ENCODE results near the gene LOXHD1.

The LOXHD1 gene

DNA sequence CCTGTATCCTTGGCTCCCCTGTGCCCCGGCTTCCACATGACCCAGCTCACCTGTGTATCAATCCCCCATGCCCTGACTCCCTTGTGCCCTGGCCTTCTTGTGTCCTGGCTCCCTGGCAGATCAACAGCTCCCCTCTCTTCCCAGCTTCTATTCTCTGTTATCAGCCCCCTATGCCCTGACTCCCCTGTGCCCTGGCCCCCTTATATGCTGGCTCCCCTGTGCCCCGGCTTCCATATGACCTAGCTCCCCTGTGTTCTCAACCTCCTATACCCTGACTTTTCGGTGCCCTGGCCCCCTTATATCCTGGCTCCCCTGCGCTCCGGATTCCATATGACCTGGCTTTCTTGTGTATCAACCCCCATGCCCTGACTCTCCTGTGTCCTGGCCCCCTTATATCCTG lies 209.2 kb downstream of the LOXHD1 start:
- DNase-seq (ENCODE audit: low read depth in 3 of 3): no peak

DNA sequence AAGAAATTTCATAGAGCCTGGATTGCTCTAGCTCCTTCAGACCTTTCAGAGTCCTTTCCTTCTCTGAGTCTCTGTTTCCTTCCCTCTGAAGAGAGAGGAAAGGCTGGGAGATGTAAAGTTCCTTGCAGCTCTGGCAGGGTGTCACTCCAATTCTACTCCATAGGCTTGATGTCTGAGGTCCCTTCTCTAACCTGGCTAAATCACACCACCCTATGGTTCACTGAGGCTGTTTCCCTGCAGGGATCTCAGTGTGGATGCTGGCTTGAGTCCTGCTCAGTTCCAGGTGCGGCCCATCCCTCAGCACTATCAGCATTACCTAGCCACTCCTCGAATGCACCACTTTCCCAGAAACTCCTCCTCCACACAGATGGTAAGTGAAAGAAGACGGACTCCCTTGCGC lies 209.7 kb downstream of the LOXHD1 start:
- DNase-seq (ENCODE audit: low read depth in 3 of 3): no peak

DNA sequence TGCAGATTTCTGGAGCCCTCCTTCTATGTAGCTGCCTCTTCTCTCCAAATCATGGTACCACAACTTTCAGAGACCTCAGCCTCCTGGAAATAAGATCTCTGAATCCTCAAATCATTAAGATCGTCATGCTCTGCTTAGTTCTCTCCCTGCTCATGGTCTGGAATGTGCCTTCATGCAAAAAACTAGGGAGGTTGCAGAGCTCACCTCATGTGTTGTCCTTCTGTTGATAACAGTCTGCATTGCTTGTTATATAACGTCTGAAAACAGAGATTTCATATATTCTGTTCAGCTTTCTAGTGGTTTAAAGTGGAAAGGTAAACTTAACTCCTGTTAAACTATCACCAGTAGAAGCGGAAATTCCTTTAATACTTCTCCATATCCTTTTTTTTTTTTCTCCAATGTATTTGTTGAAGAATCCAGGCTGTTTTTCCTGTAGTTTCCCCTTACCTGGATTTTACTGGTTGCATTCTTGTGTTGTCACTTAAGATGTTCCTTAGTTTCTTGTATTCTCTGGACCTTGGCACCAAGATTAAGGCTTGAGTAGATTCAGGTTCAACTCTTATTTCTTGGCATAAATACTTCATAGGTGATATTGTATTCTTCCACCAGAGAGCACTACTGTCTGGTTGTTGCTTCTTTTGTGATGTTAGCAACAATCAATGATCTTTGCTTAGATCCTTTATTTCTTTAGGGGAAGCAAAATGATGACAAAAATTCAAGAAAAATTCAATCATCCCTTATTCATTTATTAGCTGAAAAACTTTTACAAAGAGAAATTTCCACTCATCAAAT lies 211.3 kb downstream of the LOXHD1 start:
- no peak for DNase-seq (ENCODE audit: low read depth in 3 of 3)

DNA sequence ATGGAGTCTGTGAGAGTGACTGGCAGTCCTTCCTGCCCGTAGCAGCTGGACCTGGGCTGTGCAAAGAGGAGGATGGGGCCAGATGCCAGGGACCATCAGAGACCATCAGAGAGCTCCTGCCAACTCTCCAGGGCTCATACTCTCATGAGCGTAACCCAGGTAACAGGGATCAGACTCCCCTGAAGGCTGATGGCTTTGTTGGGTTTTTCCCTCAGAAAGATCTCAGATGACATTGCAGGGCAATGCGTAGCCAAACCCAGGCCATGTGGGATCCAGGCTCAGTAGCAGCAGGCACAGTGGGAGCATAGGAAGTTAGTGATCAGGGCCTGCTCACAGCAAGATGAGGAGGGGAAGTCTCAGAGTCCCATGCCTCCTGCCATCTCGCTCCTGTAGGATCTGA lies 218.0 kb downstream of the LOXHD1 start:
- no peak for DNase-seq (ENCODE audit: low read depth in 3 of 3)

DNA sequence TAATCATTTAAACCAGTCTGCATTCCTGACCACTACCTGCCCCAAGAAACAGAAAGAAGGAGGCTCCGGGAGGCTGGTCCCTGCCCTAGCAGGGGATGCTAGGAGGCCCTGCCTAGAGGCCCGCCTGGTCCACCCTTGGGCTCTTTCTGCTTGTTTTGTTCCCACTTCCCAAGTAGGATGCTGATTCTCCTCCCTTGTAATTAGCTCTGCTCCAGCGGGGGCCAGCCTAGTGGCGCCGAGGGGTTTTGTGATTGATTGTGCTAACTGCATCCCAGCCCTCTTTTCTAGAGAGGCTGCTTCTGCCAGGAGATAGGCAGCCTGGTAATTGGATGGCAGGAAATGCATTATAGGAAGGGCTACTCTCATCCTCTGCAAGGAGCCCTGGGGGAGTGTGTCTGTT lies 220.0 kb downstream of the LOXHD1 start:
- DNase-seq (ENCODE audit: low read depth in 3 of 3): no peak

DNA sequence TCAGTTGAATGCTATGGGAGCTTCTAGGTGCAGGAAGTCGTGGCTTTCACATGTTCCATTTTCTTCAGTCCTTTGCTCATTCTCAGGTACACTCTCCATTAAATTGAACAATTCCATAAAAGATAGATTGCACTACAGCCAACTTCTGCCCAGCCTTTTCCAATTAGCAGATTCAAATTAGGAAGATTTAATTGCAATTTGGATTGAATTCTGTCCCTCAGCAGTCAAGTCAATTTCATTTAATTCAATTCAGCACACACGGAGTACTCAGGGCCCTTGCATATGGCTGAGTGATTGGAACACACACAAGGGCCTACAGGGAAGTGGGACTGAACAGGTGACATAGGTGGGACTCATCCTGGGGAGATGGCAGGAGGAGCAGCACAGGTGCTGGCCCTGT lies 220.4 kb downstream of the LOXHD1 start:
- no peak for DNase-seq (ENCODE audit: low read depth in 3 of 3)

DNA sequence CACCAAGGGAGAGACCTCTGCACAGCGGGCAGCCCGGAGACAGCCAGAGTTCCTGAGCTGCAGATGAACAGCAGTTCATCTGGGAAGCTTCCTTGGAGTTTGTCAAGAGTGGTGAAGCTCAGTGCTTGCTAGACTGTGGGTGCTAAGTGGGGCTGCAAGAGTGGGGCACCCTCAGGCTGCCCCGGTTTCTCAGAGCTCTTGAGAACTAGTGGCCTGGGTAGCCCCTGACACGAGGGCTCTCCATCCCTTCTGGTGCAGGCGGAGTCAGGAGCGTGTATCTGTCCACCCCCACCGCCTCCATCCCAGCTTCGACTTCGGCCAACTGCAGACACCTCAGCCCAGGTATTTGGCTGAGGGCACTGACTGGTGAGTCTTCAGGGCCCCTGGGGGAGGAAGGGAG lies 222.0 kb downstream of the LOXHD1 start:
- no peak for DNase-seq (ENCODE audit: low read depth in 3 of 3)

DNA sequence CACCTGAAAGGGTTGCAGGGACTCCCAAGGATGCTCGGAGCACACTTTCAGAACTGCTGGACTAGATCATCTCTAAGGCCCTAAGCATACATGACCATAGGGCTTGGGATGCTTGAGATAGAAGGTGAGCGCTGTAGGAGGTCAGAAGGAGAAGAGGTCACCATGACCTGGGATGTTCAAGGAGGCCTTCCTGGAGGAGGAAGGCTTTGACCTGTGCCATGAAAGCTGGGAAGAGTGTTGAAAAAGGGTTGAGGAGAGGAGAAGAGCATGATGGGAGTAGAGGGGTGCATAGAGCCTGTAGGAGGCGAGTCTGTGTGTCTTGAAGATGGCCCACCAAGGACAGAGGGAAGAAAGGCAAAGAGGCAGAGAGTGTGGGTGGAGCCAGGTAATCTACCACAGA lies 222.4 kb downstream of the LOXHD1 start:
- DNase-seq (ENCODE audit: low read depth in 3 of 3): no peak

DNA sequence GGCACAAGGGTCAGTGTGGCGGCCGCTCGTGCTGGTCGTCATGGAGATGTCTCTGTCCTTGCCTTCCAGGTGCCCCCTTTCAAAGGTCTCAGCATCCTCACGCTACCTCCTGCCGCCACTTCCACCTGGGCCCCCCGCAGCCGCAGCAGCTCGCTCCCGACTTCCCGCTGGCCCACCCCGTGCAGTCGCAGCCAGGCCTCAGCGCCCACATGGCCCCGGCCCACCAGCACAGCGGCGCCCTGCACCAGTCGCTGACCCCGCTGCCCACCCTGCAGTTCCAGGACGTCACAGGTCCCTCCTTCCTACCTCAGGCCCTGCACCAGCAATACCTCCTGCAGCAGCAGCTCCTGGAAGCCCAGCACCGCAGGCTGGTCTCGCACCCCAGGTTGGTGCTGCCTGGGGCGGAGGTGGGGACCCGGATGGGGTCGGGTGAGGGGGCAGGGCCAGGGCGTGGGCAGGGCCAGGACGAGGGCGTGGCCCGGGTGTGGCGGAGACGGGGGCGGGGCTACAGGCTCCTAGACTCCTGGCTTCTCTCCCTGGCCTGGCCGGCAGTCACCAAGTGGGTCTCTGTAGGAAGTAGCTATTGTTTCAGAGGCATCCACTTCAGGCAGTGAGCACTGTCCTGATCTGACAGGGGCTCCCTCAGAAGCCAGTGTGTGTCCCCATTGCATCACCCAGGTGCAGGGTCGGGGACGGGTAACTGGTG lies 223.7 kb downstream of the LOXHD1 start:
- no peak for DNase-seq (ENCODE audit: low read depth in 3 of 3)

DNA sequence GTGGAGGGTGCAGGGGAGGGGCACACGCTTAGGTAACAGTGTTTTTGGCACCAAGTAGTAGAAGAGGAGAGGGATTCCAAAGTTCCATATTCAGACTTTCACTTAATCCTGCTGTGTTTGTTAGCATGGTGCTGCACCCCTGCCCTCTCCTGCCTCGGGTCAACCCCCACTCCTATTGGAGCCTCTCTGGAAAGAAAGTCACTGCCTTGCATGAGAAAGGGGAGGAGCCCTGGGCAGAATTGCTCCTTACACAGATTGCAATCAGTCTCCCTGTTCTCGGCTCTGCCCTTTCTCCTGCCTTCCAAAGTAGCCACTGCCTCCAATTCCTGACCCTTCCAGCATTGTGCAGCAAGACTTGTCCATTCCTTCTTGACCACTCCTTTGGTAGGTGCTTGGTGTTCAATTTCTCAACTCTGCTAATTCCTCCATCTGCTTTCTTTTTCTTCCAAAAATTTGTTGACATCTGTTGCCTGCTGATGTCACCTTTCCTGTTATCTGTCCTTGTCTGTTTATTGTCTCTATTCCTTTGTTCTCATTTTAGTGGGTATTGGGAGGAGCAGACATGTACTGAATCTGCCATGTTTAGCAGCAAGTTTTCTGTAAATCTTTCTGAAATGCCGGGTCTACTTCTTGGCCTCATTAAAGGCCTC lies 225.4 kb downstream of the LOXHD1 start:
- no peak for DNase-seq (ENCODE audit: low read depth in 3 of 3)

DNA sequence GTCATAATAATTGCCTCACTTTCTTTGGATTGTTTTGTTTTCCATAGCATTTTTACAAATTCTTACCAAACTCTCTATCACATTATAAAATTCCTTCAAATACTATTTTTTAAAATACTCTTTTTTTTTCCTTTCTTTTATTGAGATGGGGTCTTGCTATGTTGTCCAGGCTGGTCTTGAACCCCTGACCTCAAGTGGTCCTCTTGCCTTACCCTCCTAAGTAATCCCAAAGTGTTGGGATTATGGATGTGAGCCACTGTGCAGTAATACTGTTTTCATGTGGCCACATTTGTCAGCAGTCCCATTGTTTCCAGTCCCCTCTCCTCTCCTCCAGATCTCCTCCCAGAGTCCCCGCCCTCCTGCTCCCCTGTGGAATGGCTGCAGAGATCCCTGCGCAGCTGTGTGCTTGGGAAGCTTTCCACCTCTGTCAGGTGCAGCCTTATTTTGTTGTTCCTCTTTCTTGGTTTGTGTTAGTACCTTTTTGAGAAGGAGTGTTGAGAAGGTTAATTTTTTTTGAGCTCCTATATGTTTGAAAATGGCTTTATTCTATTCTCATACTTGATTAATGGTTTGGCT lies 227.3 kb downstream of the LOXHD1 start:
- DNase-seq (ENCODE audit: low read depth in 3 of 3): no peak

DNA sequence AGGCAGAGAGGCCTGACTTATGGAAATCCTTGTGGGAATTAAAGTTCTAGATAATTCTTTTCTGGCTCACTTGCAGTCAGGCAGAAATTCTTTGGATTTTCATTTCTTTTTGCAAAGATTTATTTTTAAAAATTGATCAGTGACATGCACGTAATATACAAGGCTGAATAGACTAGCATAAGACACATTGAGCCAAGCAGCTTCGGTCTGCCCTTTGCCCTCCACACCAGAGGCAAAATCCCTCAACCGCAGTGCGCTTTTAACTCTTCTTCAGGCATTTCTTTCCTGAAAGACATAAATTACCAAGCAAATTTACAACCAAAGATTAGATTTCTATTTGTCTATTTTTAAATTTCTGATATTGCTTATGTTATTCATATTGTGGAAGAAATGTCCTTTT lies 227.9 kb downstream of the LOXHD1 start:
- no peak for DNase-seq (ENCODE audit: low read depth in 3 of 3)

DNA sequence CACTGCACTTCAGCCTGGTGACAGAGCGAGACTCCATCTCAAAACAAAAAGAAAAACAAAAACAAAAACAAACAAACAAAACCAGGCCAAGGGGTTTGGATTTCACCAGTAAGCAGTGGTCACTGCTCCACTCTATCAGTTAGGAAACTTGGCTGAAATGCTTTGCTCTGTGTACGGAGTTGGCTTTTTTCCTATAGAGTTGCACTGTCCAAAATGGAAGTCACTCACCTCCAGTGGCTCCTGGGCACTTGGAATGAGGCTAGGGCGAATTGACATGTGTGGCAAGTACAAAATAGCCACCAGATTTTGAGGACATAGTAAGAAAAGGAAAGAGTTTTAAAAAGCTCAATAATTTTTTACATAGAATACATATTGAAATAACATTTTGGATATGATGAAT lies 228.7 kb downstream of the LOXHD1 start:
- no peak for DNase-seq (ENCODE audit: low read depth in 3 of 3)

DNA sequence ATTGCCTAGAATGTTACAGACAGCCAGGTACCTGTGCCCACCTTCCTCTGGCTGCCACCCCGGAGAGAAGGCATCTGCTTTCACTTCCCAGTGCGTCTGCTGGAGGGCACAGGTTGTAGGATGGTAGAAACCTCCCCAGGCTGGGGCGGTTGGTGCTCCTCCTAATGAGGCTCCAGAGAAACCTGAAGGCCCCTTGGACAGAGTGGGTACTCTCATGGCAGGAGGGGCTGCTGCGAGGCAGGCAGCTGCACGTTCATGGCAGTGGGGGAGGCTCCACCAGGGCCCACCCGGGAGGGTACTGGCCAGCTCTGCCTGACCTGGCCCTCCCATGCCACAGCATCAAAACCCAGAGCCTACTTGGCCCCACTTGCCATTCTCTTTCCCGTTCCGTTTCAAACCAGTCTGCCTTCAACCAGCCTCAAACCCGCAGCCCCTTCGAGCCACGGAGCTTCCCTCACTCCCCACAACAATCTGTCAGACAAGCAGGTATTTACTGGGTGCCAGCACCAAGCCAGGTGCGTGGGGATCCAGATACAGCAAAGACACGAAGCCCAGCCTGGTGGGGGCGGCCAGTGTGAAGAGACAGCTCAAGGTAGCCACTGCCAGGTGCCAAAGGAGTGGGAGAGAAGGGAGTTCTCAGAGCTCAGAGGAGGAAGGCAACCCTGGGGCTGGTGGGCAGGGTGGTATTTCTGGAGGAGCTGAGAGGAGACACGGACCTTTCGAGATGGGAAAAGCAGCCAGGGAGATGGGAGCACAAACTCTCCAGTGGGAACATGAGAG lies 229.6 kb downstream of the LOXHD1 start:
- no peak for DNase-seq (ENCODE audit: low read depth in 3 of 3)
